Measurements from ENCODE around the gene SMYD4.

Gene SMYD4

GRCh38 chr17:1792495-1793446 is 36.9 kb downstream of the SMYD4 start:
- DNase-seq (ENCODE audit: low spot score), result no peak
- TF ChIP-seq CTCF (IDR thresholded peaks at IDR 0.05; ENCODE audit: extremely low read depth, missing control alignments), result no peak

GRCh38 chr17:1789936-1790335 is 39.8 kb downstream of the SMYD4 start:
- no peak for TF ChIP-seq CTCF (IDR thresholded peaks at IDR 0.05; ENCODE audit: extremely low read depth, missing control alignments)
- DNase-seq (ENCODE audit: low spot score), result no peak

DNA sequence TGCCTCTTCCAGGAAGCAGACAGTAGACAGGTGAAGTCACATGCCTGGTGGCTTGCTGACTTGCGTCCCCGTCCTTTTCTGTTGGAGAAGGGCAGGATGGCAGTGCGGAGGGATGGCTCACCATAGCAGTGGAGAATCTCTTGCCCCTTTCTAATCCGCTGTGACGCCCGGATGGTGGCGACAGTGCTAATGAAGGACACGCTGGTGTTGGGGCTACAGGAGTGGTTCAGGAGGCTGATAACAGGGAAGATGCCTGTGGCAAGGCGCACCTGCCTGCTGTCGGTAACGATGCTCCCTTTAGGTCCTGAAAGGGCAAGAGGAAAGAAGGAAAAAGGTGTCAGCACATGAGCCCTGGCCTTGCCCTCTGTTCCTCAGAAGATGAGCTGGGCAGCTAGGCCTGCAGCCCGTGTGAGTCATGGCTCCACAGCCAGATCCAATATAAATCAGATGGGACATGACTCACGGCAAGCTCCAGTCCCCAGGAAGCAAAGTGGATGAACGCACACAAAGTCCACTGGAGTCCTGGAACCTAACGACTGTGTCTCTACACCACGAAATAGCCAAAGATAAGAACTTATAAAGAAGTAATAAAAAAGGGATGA is 42.3 kb downstream of the SMYD4 start:
- no peak for TF ChIP-seq CTCF (IDR thresholded peaks at IDR 0.05; ENCODE audit: extremely low read depth, missing control alignments)
- DNase-seq (ENCODE audit: low spot score), result no peak

GRCh38 chr17:1786708-1787107 is 43.0 kb downstream of the SMYD4 start:
- no peak for TF ChIP-seq CTCF (IDR thresholded peaks at IDR 0.05; ENCODE audit: extremely low read depth, missing control alignments)
- no peak for DNase-seq (ENCODE audit: low spot score)

GRCh38 chr17:1785930-1786329 is 43.8 kb downstream of the SMYD4 start:
- no peak for DNase-seq (ENCODE audit: low spot score)
- no peak for TF ChIP-seq CTCF (IDR thresholded peaks at IDR 0.05; ENCODE audit: extremely low read depth, missing control alignments)

DNA sequence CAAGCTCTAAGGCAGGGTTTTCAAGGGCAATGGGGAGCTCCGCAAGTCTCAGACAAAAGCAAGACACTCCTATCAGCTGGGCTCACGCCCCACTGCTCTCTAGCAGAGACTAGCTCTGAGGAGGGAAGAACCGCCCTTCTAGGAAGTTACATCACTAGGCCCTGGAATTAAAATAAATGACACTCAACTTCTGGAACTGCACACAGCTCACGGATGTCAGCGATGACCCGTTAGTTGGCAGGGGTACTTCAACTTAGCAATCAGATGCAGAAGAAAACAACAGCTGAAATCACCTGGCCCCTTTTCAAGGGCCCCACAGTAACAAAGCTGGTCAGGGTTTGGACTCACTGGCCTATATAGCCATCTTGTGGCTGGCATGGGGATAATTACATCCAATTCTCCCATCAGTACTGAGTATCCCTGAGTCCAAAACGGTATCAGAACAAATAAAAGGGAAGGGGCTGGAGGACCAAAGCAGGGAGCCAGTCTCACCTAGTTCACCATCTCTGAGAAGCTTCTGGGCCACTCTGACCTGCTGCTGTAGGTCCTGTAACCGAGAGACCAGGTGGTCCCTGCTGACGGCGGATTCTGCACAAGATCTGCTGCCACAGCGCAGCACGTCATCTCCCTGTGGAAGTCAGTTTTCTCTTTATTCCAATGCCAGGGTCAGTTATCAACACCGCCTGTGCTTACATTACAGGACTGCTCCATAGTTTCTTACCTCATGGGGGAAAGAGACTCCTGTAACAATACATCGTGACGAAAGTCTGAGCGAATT is 45.7 kb downstream of the SMYD4 start:
- TF ChIP-seq CTCF (IDR thresholded peaks at IDR 0.05; ENCODE audit: extremely low read depth, missing control alignments), result no peak
- DNase-seq (ENCODE audit: low spot score), result peak; percentile 45

- DNase-seq (ENCODE audit: low spot score), result no peak
- no peak for TF ChIP-seq CTCF (IDR thresholded peaks at IDR 0.05; ENCODE audit: extremely low read depth, missing control alignments)
Measured at GRCh38 chr17:1783271-1783670, 46.4 kb downstream of the SMYD4 start.

All from GM20000 (cell line).